ENCODE data around the gene SLC2A5.

The SLC2A5 gene

DNA sequence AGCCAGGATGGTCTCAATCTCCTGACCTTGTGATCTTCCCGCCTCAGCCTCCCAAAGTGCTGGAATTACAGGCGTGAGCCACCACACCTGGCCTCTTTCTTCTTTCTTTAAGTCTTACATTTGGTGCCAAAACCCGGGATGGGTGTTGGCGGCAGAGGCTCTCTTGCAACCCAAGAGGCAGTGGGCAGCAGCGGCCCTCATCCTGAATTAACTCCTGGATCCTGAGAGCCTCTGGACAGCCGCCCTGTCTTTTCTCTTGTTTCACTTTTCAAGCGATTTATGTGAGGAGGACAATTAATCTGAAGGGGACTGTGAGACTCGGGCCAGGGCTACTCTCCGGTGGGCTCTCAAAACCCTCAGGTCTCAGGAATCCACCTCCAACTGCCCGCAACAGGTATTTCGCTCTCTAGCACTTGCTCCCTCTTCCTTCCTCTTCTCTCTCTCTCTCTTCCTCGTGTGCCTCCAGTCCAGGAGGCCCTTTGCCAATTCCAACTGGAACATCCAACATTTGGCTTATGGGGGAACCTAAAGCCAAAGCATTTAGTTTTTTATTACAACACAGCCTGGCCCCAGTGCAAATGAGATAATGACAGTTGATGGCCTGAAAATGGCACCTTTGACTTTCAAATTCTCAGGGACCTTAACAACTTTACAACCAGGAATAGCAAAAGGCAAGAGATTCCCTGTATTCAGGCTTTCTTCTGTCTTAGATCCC, 18.1 kb upstream of the SLC2A5 start:
- no peak for DNase-seq

DNA sequence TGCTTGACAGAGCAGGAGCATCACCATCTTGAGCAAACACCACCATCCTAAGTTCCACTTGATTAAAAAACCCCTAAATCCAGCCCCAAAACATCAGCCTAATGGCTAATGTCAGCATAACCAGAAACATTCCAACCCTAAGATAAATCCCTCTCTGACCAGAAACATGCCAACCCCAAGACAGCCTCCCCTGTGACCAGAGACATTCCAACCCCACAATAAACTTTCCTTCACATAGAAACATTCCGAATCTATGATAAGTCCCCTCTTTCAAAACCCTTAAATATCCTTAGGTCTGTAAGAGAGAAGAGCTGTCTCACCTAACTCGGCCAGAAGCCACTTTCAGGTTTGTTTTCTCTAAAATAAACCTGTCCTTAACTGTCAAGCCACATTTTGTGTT, 17.4 kb upstream of the SLC2A5 start:
- no peak for DNase-seq

DNA sequence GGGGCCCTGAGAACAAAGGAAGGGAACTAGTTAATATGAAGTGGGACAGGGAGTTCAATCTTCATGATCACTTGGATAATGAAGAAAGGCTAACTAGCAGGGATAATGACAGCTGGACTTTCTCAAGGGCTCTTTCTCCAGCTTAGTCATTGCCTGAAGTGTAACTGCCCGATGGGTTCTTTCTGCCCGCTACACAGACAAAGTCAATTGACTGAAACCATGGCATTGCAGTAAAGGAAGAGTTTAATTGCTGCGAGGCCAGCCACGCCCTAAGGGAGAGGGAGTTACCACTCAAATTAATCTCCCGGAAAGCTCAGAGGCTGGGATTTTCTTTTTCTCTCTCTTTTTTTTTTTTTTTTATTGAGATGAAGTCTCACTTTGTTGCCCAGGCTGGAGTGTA, 16.6 kb upstream of the SLC2A5 start:
- DNase-seq, result no peak

DNA sequence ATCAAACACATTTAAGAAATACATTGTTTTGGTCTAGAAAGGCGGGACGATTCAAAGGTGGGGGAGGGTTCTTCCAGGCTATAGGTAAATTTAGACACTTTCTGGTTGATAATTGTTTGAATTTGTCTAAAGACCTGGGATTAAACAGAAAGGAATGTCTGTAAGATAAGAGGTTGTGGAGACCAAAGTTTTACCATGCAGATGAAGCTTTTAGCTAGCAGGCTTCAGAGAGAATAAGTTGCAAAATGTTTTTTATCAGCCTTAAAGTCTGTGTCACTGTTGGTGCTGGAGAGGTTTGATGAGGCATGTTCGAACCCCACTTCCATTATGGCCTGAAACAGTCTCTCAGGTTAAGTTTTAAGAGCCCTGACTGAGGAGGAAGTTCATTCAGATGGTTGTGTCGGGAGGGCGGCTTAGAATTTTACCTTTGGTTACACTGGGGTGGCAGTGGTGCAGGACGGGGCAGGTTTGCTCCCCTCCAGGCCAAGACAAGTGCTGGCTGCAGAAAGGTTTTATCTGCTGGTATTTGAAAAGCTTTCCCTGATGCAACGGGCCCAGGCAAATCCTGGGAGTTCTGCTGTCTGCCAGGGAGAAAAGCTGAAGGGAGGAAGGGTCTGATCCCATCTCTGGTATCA, 16.0 kb upstream of the SLC2A5 start:
- no peak for DNase-seq

DNA sequence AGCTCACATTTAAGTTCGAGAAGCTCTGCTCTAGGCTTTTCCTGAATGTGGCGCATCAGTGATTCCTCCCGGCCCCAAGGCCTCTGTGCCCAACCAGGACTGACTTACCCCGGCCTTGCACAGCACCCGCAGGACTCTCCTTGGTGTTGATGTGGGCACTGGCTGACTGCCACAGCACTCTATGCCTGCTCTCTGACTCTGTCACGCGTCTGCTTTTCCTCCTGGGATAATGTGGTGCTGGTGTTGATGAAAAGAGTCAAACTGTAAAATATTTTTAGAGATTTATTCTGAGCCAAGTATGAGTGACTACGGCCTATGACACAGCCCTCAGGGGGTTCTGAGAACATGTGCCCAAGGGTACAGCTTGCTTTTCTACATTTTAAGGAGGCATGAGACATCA, 15.5 kb upstream of the SLC2A5 start:
- DNase-seq, result no peak

DNA sequence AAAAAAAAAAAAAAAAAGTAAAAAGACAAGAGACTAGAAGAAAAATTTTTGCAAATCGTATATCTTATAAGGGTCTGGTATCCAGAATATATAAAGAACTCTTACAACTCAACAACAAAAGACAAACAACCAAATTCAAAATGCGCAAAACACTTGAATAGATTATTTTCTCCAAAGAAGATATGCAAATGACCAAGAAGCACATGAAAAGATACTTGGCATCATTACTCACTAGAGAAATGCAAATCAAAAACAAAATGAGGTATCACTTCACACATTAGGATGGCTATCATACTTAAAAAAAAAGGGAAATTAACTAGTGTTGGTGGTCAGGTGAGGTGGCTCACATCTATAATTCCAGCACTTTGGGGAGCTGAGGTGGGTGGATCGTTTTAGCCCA, 12.0 kb upstream of the SLC2A5 start:
- DNase-seq, result no peak

DNA sequence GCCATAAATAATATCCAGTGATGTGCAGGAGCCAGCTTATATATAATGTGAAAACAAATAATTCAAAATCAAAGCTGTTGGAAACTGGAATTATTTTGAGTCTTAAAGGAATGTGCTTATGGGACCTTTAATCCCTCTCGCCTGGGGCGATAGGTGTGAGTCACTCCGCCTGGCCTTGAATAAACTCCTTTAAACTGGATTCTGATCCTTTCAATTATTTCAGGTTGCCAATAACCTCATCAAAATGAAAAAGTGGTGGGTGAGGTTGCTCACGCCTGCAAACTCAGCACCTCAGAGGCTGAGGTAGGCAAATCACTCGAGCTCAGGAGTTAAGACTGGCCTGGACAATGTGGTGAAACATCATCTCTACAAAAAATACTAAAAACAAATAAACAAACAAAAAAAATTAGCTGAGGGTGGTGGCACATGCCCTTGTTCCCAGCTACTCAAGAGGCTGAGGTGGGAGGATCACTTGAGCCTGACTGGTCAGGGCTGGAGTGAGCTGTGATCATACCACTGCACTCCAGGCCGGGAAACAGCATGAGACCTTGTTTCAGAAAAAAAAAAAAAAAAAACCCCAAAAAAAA, 11.4 kb upstream of the SLC2A5 start:
- no peak for DNase-seq

DNA sequence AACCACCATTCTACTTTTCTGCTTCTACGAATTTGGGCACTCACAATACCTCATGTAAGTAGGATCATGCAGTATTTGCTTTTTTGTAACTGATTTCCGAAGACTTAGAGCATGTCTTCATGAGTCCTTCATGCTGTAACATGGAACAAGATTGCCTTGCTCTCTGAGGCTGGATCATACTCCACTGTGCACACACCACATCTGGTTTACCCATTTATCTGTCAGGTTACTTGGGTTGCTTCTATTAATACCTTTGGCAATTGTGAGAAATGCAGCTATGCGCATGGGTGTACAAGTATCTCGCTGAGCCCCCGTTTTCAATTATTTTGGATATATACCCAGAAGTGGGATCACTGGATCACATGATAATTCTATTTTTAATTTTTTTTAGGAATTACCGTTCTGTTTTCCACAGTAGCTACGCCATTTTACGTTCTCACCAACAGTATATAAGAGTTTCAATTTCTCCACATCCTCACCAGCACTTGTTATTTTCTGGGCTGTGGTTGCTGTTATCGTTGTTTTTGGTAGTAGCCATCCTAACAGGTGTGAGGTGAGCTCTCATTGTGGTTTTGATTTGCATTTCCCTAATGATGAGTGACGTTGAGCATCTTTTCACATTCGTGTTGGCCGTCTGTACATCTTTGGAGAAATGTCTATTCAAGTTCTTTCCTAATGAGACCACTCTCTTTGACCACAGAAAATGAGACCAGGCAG, 10.7 kb upstream of the SLC2A5 start:
- DNase-seq, result no peak

DNA sequence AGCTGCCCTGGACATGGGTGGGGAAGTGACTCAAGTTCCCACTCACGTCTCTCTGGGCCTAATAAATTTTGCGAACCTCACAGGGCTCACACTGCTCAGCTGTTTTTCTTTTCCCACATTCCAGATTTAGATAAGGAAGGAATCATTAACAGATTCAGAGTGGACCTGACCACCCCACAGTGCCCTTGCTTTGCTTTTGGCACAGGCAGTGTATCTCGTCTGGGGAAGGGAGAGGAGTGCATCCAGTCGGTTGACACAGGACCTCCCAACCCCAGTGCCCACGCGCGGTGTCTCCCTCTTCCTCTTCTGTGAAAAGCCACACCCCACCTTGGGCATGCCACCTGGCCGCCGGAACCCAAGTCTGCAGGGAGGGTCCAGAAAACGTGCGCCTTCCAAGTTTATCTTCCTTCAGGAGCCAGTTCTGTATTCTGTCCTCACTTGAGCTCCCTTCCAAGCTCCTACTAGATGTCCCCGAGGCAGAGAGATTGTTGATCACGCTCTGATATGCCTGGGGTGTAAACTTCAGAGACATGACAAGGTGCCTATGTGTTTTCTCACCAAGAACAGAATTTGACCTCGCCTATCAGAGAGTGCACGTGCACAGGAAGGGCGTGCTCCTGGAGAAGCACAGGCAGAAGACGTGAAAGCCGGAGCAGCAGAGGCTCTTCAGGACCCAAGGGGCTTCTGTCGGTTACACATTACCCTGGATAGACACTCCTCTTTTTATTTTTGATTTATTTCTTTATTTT, 9.5 kb upstream of the SLC2A5 start:
- DNase-seq, result no peak

DNA sequence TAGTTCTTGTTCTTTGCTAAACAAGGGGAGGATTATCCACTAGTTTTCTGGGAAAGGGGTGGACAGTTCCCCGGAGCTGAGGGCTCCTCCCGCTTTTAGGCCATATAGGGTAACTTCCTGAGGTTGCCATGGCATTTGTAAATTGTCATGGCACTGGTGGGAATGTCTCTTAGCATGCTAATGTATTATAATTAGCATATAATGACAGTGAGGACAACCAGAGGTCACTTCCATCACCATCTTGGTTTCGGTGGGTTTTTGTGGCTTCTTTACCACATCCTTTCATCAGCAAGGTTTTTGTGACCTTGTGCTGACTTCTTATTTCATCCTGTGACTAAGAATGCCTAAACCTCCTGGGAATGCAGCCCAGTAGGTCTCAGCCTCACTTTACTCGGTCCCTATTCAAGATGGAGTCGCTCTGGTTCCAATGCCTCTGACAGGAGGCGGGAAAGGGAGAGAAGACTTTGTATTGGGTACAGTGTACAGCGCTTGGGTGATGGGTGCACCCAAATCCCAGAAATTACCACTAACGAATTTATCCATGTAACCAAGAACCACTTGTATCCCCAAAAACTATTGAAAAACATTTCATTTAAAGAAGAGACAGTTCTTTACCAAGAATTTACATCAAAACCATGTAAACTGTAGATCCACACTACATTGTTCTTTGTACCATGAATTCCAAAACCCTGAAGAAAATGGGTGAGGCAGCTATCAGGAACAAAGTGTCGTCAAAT, 8.7 kb upstream of the SLC2A5 start:
- no peak for DNase-seq

DNA sequence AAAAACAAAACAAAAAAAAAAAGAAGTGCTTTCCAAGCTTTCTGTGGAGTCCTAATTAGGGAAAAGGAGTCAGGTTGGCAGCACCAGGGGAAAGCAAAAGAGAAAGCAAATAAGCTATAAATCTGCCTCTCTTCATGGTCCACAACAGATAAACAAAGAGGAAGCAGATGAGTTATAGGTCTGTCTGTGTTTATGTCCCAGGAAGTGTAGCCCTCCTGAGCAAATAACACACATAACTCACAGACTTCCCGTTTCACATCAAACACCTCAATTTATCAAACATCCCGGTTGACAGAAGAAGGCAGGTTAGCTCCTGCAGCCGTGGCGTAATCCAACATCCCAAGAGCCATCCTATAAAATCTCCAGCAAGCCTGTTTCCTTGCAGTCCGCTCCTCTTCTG, 5.6 kb upstream of the SLC2A5 start:
- peak; percentile 84 for DNase-seq

DNA sequence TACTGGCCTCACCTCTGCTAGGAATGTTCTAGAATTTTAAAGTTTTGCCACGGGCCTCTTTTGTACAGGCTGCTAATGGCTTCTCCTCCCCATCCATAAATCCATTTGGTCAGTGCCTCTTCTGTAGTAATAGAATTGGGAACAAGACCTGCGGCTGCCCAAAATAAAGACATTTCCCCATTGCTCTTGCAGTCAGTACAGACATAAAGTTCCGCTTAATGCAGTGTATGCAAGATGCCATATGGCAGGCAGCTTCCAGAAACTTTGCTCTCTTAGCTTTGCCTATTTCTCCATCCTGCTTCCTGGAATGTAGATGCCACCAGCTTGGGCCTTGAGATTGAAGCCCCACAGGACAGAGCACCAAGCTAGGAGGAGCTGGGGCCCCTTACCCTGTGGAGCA, 3.7 kb upstream of the SLC2A5 start:
- DNase-seq, result no peak

DNA sequence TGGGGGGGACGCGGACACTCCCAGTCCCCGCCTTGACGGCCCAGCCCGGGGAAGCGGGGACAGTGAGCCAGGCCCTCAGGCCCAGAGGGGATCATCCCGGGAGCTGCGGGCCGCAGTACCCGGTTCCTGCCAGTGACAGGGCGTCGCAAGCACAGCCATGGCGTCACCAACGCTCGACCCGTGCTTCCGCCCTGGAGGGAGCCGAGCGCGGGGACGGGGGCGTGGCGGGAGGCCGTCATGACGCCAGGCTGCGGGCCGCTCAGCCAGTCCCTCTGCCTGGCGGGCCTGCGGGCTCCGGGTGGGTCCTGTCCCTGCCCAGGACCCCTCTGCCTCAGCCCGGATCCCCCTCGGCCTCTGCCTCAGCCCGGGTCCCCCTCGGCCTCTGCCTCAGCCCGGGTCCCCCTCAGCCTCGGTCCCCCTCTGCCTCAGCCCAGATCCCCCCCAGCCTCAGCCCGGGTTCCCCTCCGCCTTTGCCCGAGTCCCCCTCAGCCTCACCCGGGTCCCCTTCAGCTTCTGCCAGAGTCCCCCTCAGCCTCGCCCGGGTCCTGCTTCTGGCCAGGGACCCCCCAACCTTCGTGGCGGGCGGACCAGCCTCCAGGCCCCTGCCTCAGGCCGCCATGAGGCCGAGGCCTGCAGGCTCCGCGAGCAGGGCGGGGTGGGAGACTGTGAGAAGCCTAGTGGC, 2.3 kb upstream of the SLC2A5 start:
- DNase-seq, result no peak

DNA sequence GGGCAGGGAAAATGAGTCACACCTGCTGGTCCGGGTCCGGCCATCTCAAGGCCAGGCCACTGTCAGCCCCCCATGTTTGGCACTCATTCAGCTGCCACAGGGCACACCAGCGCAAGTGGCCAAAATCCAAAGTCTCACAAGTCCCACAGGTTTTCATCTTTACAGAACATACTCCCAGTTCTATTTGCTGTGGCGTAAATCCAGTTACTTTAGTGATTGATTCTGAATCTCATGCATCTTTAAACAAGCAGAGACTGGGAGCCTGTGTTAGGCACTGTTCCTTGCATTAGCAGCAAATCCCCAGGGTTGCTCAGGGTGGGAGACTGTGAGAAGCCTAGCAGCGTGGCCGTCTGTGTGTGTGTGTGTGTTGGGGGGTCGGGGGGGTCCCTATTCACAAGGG, 1.1 kb upstream of the SLC2A5 start:
- DNase-seq, result no peak

DNA sequence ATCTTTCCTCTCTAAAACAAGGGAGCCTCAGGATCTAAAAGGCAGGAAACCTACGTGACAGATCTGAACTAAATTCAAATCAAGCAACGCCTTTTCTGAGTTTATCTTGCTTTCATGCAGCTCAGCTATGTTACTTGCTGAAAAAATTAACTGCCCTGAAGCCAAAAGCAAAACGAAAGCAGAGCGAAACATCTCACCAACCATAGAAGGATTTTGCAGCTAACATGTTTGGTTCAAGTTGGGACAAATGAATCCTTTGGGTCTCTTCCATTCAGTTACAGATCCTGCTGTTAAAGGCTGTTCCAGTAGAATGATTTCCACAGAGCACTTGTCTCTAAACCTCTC, 482 bp downstream of the SLC2A5 start:
- DNase-seq, result no peak

DNA sequence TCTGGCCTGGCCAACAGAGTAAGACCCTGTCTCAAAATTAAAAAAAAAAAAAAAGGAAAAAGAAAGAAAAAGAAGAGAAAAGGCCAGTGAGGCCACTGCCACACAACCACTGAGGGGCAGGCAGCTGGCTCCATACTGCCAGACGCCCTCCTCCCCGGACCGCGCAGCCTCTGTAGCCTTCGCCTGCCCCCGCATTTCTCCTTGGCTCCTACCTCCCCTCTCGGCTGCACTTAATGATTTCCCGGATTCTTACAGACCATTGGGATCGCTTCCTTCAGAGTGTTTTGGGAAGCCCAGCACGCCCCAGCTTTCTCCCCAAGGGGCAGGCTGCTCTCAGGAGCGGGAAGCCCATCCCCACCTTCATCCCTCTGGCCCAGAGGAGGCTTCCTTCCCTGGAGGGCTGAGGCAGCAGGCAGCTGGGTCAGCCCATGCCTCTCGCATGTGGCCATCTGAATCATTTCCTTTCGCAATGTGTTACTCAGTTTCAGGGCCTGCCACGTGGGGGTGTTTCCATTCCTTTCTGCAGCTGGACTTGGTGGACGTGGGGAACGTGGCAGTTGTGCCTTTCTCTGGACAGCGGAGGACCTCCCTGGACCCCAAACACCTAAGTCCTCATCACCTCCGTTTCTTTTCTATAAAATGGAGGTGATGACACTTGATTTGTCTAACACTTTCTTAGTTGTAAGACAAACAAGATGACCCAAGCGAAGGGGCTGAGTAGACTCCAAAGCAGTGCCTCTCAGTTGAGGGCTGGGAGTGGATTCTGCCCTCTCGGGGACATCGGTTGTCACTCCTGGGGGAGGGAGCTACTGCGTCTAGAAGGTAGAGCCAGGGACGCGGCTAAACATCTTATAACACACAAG, 2.3 kb downstream of the SLC2A5 start:
- DNase-seq, result no peak

DNA sequence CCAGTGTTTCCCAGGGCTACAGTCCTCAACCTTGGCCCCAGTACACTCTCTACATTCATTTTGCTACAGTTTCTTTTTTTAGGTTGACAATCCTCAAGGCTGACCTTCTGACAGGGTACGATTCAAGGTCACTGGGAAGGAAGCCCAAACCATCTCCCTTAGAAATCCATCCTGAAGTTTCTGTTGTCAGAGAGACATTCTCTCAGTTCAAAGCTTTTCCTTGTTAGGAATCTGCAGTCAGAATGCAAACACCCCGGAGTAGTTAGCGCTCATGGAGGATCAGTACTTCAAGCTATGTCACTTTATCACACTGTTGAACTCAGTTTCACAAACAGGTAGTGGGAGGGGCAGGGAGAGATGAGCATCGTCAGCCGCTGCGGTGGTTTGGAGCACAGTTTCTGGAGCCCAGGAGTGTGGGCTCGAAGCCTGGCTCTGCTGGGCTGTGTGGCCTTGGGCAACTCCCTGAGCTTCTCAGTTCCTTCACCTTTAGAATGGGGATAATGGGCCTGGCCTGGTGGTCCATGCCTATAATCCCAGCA, 4.2 kb downstream of the SLC2A5 start:
- no peak for DNase-seq

DNA sequence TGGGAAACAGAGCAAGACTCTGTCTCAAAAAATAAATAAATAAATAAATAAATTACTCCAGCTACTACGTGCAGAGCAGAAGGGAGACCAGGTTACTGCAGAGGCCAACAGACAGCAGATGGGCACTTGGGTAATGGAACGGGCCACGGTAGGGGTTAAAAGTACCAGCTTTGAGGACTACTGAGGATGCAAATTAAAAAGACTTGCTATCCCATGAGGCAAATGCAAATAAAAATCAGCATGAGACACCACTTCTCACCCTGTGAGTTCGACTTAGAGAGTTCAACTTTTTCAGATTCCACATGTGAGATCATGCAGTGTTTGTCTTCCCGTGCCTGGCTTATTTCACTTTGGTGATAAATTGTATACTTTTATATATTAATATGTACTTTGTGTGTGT, 6.6 kb downstream of the SLC2A5 start:
- DNase-seq, result no peak

DNA sequence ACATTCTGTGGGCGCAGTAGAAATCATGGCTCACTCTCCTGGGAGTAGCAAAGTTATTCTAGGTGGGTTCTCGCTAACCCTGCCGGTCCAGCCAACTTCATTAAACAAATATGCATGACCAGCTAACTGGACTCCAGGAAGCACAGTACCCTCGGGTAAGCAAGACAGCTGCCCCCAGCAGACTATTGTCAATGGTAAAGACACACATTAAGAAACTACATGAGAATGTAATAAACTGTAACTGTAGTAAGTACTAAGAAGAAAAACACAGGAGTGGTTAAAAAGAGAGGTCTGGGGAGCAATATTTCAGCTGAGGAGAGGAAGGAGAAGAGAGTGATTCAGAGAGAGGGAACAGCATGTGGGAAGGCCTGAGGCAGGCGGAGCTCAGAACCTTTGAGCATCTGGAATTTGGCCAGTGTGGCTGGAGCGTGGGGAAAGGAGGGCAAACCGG, 7.4 kb downstream of the SLC2A5 start:
- DNase-seq, result no peak

DNA sequence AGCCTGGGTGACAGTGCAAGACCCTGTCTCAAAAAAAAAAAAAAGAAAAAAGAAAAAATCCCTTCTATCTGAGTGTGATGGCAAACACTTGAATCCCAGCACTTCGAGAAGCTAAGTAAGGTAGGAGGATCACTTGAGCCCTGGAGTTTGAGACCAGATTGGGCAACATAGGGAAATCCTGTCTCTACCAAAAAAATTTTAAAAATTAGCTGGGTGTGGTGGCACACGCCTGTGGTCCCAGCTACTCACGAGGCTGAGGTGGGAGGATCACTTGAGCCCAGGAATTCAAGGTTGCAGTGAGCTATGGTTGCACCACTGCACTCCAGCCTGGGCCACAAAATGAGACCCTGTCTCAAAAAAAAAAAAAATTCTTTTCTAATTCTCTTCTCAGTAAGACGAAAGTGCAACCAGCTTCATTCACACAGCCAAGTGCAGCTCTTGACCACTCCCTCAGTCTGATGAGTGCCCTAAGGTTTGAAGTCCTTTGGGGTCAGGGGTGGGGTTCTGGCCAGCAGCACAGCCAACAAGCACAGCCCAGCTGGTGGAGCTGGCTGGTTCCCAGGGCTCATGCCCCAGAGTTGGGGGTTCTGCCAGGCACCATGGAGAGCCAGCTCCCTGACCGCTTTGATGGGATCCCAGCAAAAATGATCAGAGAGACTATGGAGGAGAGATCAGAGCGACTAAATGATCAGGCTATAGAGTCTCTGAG, 8.0 kb downstream of the SLC2A5 start:
- no peak for DNase-seq

Measured in SHP77 treated with DMSO at 0.1 percent for 48 hours (cell line).